MM.1S (cell line): ENCODE measurements around the gene AP3B1.

Experiments
- DNase-seq: peaks from one replicate; pipeline ENCODE4 v3.0.0-alpha.2; 2015
- H2AFZ ChIP-seq: fragments of 300-600 bp; sonication (generic); 2 replicates; pipeline ENCODE4 v1.6.0; 2016; ENCODE audit warnings: antibody characterized with exemption, low read length
- H3F3A ChIP-seq: fragments of 300-600 bp; sonication (generic); 2 replicates; pipeline ENCODE4 v1.6.1; 2016; ENCODE audit warnings: mild to moderate bottlenecking, antibody characterized with exemption, low read length, moderate library complexity, mixed read lengths; ENCODE audit not compliant: insufficient read depth
- H3K27ac ChIP-seq: fragments of 300-600 bp; sonication (generic); 2 replicates; pipeline ENCODE4 v1.5.1; 2016; ENCODE audit warnings: mild to moderate bottlenecking, low read length
- H3K27me3 ChIP-seq: fragments of 300-600 bp; sonication (generic); replicated peaks from 2 replicates; pipeline ENCODE4 v1.6.0; 2016; ENCODE audit warnings: low read length; ENCODE audit not compliant: insufficient read depth
- H3K36me3 ChIP-seq: fragments of 300-600 bp; sonication (generic); replicated peaks from 2 replicates; pipeline ENCODE4 v1.6.1; 2016; ENCODE audit warnings: mild to moderate bottlenecking, low read length, mixed read lengths; ENCODE audit not compliant: insufficient read depth
- H3K4me1 ChIP-seq: fragments of 300-600 bp; sonication (generic); 2 replicates; pipeline ENCODE4 v1.6.1; 2016; ENCODE audit warnings: low read length, mixed read lengths
- H3K4me2 ChIP-seq: fragments of 300-600 bp; sonication (generic); 2 replicates; pipeline ENCODE4 v1.6.0; 2016; ENCODE audit warnings: low read depth, low read length
- H3K4me3 ChIP-seq: fragments of 300-600 bp; sonication (generic); 2 replicates; pipeline ENCODE4 v1.5.1; 2016; ENCODE audit warnings: low read length, mixed read lengths
- H3K79me2 ChIP-seq: fragments of 300-600 bp; sonication (generic); 2 replicates; pipeline ENCODE4 v1.6.1; 2016; ENCODE audit warnings: mixed run types, low read length, mixed read lengths
- H3K9ac ChIP-seq: fragments of 300-600 bp; sonication (generic); 2 replicates; pipeline ENCODE4 v1.6.1; 2016; ENCODE audit warnings: low read length, mixed read lengths
- H3K9me2 ChIP-seq: fragments of 300-600 bp; sonication (generic); replicated peaks from 2 replicates; pipeline ENCODE4 v1.6.1; 2016; ENCODE audit warnings: mild to moderate bottlenecking, low read length, mixed read lengths; ENCODE audit not compliant: insufficient read depth
- H3K9me3 ChIP-seq: fragments of 300-600 bp; sonication (generic); replicated peaks from 2 replicates; pipeline ENCODE4 v1.6.1; 2016; ENCODE audit warnings: mild to moderate bottlenecking, low read length, mixed read lengths; ENCODE audit not compliant: insufficient read depth
- H4K20me1 ChIP-seq: fragments of 300-600 bp; sonication (generic); 2 replicates; pipeline ENCODE4 v1.6.1; 2016; ENCODE audit warnings: mild to moderate bottlenecking, low read length, moderate library complexity, mixed read lengths; ENCODE audit not compliant: insufficient read depth
- CTCF ChIP-seq: fragments of 300-600 bp; sonication (generic); IDR thresholded peaks from 2 replicates; pipeline ENCODE4 v1.5.1; 2016; ENCODE audit warnings: antibody characterized with exemption, low read length, mixed read lengths
- EZH2 ChIP-seq: fragments of 300-600 bp; sonication (generic); optimal IDR thresholded peaks from 2 replicates; pipeline ENCODE3; 2017; ENCODE audit warnings: low read depth, mild to moderate bottlenecking, antibody characterized with exemption, low read length, mixed read lengths
- EZH2phosphoT487 ChIP-seq: fragments of 300-600 bp; sonication (generic); IDR thresholded peaks from 2 replicates; pipeline ENCODE4 v1.6.1; 2018; ENCODE audit warnings: antibody characterized with exemption, low read length

The AP3B1 gene

DNA sequence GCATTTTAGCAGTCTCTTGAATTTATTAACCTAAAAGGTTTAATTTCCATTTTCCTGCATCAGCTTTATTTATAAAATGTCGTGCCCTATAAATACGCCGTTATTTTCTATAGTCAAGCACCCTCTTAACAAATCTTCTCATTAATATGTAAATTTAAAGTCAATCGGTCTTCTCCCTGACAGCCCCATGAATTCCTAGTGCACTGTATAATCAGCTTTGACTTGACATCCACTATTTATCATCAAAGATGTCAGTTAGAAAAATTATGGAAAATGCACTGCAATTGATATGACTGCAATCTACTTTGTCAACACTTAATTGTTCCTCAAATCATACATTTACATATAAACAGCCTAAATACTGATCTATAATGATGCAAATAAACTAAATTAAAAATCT is 83.4 kb downstream of the AP3B1 start:
- H3F3A ChIP-seq = no peaks in the 10 kb centered on the region
- H3K9me3 ChIP-seq = no peaks in the 10 kb centered on the region
- H4K20me1 ChIP-seq = no peaks in the 10 kb centered on the region
- H3K4me3 ChIP-seq = no peak overlapping the region
- 0 out of 2 replicates have a peak, but pooled peaks cover 6% of the 10 kb centered on the region for H3K36me3 ChIP-seq
- no peaks in the 10 kb centered on the region for H3K9me2 ChIP-seq
- H2AFZ ChIP-seq = no peak overlapping the region
- H3K4me2 ChIP-seq = no peak overlapping the region
- no peaks in the 10 kb centered on the region for H3K4me1 ChIP-seq
- DNase-seq = no peak
- no peak for TF ChIP-seq EZH2phosphoT487
- no peak for TF ChIP-seq CTCF
- no peak for TF ChIP-seq EZH2
- H3K27me3 ChIP-seq = no peaks in the 10 kb centered on the region
- no peaks in the 10 kb centered on the region for H3K79me2 ChIP-seq
- H3K9ac ChIP-seq = no peak overlapping the region
- H3K27ac ChIP-seq = no peak overlapping the region

- Histone ChIP-seq H3K9ac (no peak overlapping the region), H3K4me2 (no peak overlapping the region), H3F3A (no peaks in the 10 kb centered on the region), H3K79me2 (no peaks in the 10 kb centered on the region), H2AFZ (no peak overlapping the region), H3K4me1 (no peaks in the 10 kb centered on the region), H3K9me2 (no peaks in the 10 kb centered on the region), H3K36me3 (0 out of 2 replicates have a peak, but pooled peaks cover 6% of the 10 kb centered on the region), H3K9me3 (no peaks in the 10 kb centered on the region), H3K27me3 (no peaks in the 10 kb centered on the region), H3K4me3 (no peak overlapping the region), H4K20me1 (no peaks in the 10 kb centered on the region), H3K27ac (no peak overlapping the region)
- DNase-seq = no peak
- TF ChIP-seq EZH2phosphoT487 = no peak
- TF ChIP-seq EZH2 = no peak
- TF ChIP-seq CTCF = no peak
Measured at GRCh38 chr5:78204241-78204640, 90.3 kb downstream of the AP3B1 start.

DNA sequence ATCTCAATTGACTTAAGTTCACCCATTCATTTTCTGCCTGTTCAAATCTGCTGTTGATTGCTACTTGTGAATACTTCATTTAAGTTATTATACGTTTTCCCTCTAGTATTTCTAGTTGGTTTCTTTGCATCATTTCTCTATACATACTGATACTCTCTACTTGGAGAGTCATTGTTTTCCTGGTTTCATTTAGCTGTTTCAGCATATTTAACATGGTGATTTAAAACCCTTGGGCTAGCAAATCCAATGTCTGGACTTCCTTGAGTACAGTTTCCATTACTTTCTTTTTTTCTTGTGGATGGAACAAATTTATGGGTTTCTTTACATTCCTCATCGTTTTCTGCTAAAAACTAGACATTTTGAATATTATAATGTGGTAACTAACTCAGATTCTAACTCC is 90.7 kb downstream of the AP3B1 start:
- TF ChIP-seq EZH2 = no peak
- TF ChIP-seq CTCF = no peak
- TF ChIP-seq EZH2phosphoT487 = no peak
- 0 out of 2 replicates have a peak, but pooled peaks cover 6% of the 10 kb centered on the region for H3K36me3 ChIP-seq
- no peak overlapping the region for H3K4me2 ChIP-seq
- no peak overlapping the region for H3K9ac ChIP-seq
- no peak overlapping the region for H3K27ac ChIP-seq
- no peaks in the 10 kb centered on the region for H4K20me1 ChIP-seq
- H3K9me3 ChIP-seq = no peaks in the 10 kb centered on the region
- H3K4me1 ChIP-seq = no peaks in the 10 kb centered on the region
- H2AFZ ChIP-seq = no peak overlapping the region
- no peaks in the 10 kb centered on the region for H3K27me3 ChIP-seq
- no peak overlapping the region for H3K4me3 ChIP-seq
- H3K79me2 ChIP-seq = no peaks in the 10 kb centered on the region
- DNase-seq = no peak
- H3K9me2 ChIP-seq = no peaks in the 10 kb centered on the region
- no peaks in the 10 kb centered on the region for H3F3A ChIP-seq
